8988T (cell line): ENCODE data around the gene MCTP1.
"Not testable (repeated sequence)": the region's sequence is repeated elsewhere in the genome, so short reads cannot be mapped to it uniquely, and the experiment has no call there.

Experiments
- DNase-seq: peaks from one replicate; pipeline ENCODE4 v3.0.0; 2011

Gene MCTP1

GRCh38 chr5:94855543-94855942 is 429.4 kb downstream of the MCTP1 start:
- DNase-seq, result no peak

GRCh38 chr5:94853120-94853519 is 431.8 kb downstream of the MCTP1 start:
- no peak for DNase-seq

- DNase-seq, result no peak
These were observed 433.9 kb downstream of the MCTP1 start for GRCh38 chr5:94850960-94851359.

GRCh38 chr5:94849821-94850736 is 434.8 kb downstream of the MCTP1 start:
- no peak for DNase-seq

- no peak for DNase-seq
These were observed 435.6 kb downstream of the MCTP1 start for GRCh38 chr5:94849324-94849723.

- no peak for DNase-seq
These were observed 437.2 kb downstream of the MCTP1 start for GRCh38 chr5:94847726-94848125.

- no peak for DNase-seq
These were observed 437.9 kb downstream of the MCTP1 start for GRCh38 chr5:94847019-94847418.

GRCh38 chr5:94845696-94846095 is 439.2 kb downstream of the MCTP1 start:
- DNase-seq, result not testable (repeated sequence)

GRCh38 chr5:94841598-94842322 is 443.1 kb downstream of the MCTP1 start:
- DNase-seq, result no peak

- DNase-seq, result no peak
These were observed 451.0 kb downstream of the MCTP1 start for GRCh38 chr5:94833851-94834250.

GRCh38 chr5:94832685-94833084 is 452.2 kb downstream of the MCTP1 start:
- DNase-seq, result no peak

- DNase-seq, result no peak
These were observed 454.4 kb downstream of the MCTP1 start for GRCh38 chr5:94830520-94830919.

GRCh38 chr5:94828222-94828621 is 456.7 kb downstream of the MCTP1 start:
- not testable (repeated sequence) for DNase-seq

- no peak for DNase-seq
These were observed 464.4 kb downstream of the MCTP1 start for GRCh38 chr5:94820488-94820887.

- DNase-seq, result no peak
These were observed 466.0 kb downstream of the MCTP1 start for GRCh38 chr5:94818904-94819303.

- DNase-seq, result no peak
These were observed 469.4 kb downstream of the MCTP1 start for GRCh38 chr5:94815313-94816039.

- DNase-seq, result no peak
These were observed 472.7 kb downstream of the MCTP1 start for GRCh38 chr5:94812232-94812631.

- DNase-seq, result no peak
These were observed 473.6 kb downstream of the MCTP1 start for GRCh38 chr5:94811331-94811730.

GRCh38 chr5:94810877-94811276 is 474.0 kb downstream of the MCTP1 start:
- no peak for DNase-seq

GRCh38 chr5:94810281-94810680 is 474.6 kb downstream of the MCTP1 start:
- no peak for DNase-seq

GRCh38 chr5:94808497-94808896 is 476.4 kb downstream of the MCTP1 start:
- no peak for DNase-seq

- no peak for DNase-seq
These were observed 476.9 kb downstream of the MCTP1 start for GRCh38 chr5:94807985-94808384.

- no peak for DNase-seq
These were observed 482.4 kb downstream of the MCTP1 start for GRCh38 chr5:94802450-94802849.
